HCT116 (cell line): ENCODE data around the gene QSOX1.

Experiments
- CBX3 ChIP-seq: IDR thresholded peaks from 2 replicates; pipeline ENCODE4 v1.6.1; 2012; ENCODE audit warnings: low read depth
- CEBPB ChIP-seq: IDR thresholded peaks from 2 replicates; pipeline ENCODE4 v1.6.1; 2012; ENCODE audit warnings: low read depth
- CTCF ChIP-seq, 3 experiments: fragments of 200-600 bp in 1 of 3; sonication (generic) in 1 of 3; IDR thresholded peaks in 2 of 3; conservative IDR thresholded peaks in 1 of 3; 2 replicates each; pipeline ENCODE4 v1.5.1; 2012 to 2017; ENCODE audit warnings: low read depth in 2 of 3, low read length in 2 of 3, antibody characterized with exemption in 1 of 3, borderline replicate concordance in 1 of 3, control low read depth in 1 of 3, mild to moderate bottlenecking in 1 of 3, mixed read lengths in 1 of 3, mixed run types in 1 of 3, moderate library complexity in 1 of 3; ENCODE audit not compliant: insufficient read depth in 1 of 3
- FOSL1 ChIP-seq: IDR thresholded peaks from 2 replicates; pipeline ENCODE4 v1.6.1; 2012; ENCODE audit warnings: low read depth
- MAX ChIP-seq: IDR thresholded peaks from 2 replicates; pipeline ENCODE4 v1.6.1; 2012
- POLR2A ChIP-seq: IDR thresholded peaks from 2 replicates; pipeline ENCODE4 v1.7.0; 2011; ENCODE audit warnings: borderline replicate concordance; ENCODE audit not compliant: insufficient read depth, insufficient read length; ENCODE audit errors: extremely low read depth
- POLR2AphosphoS5 ChIP-seq: IDR thresholded peaks from 2 replicates; pipeline ENCODE4 v1.6.1; 2011; ENCODE audit warnings: mild to moderate bottlenecking, low read depth, low read length, moderate library complexity
- RAD21 ChIP-seq: IDR thresholded peaks from 2 replicates; pipeline ENCODE4 v1.6.1; 2012; ENCODE audit warnings: low read depth, mild to moderate bottlenecking
- REST ChIP-seq: IDR thresholded peaks from 2 replicates; pipeline ENCODE4 v1.6.1; 2012; ENCODE audit warnings: low read depth
- YY1 ChIP-seq: IDR thresholded peaks from 2 replicates; pipeline ENCODE4 v1.6.1; 2011; ENCODE audit warnings: low read length, low read depth, moderate library complexity, mild to moderate bottlenecking; ENCODE audit not compliant: insufficient replicate concordance; ENCODE audit errors: extremely low read depth
- ZBTB33 ChIP-seq: IDR thresholded peaks from 2 replicates; pipeline ENCODE4 v1.6.1; 2011; ENCODE audit warnings: mild to moderate bottlenecking, low read length, moderate library complexity; ENCODE audit not compliant: insufficient replicate concordance; ENCODE audit errors: extremely low read depth
- ZFX ChIP-seq: fragments of 450-650 bp; IDR thresholded peaks from 2 replicates; pipeline ENCODE4 v1.6.1; 2017

GRCh38 chr1:180157576-180158057, 2.9 kb downstream of the QSOX1 start:
- no peak for TF ChIP-seq CEBPB
- TF ChIP-seq CTCF (IDR thresholded peaks at IDR 0.05 in 2 of 3, conservative IDR thresholded peaks at IDR 0.05 in 1 of 3; ENCODE audit: borderline replicate concordance in 1 of 3, insufficient read depth in 1 of 3, low read depth in 2 of 3, low read length in 2 of 3): no peak
- TF ChIP-seq POLR2A: no peak
- TF ChIP-seq ZBTB33: no peak
- TF ChIP-seq ZFX: no peak
- TF ChIP-seq RAD21: no peak
- TF ChIP-seq YY1: no peak
- TF ChIP-seq POLR2AphosphoS5: no peak
- no peak for TF ChIP-seq REST
- no peak for TF ChIP-seq MAX
- no peak for TF ChIP-seq FOSL1
- TF ChIP-seq CBX3: no peak
